ENCODE data around the gene FARSB.
"Not testable (repeated sequence)": the region's sequence is repeated elsewhere in the genome, so short reads cannot be mapped to it uniquely, and the experiment has no call there.

FARSB gene

DNA sequence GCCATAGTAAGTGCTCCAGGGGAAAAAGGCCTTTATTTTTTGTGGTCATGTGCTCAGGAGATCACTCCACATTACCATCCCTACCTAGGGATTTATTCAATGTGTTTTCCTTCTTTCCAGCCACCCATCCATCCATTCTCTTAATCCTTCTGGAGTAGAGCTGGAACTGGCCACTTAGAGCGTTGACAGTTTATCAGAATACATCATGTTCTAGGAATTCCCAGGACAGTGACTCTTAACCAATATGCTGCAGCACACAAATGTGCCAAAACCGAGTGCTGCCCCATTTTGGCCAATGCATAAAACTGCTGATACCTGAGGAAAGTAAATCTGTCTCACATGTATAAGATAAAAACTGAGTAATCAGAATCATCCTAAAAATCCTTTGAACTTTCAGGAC is 63.7 kb downstream of the FARSB start:
- 44% methylated on average over 2 of the region's 2 CpGs for WGBS

DNA sequence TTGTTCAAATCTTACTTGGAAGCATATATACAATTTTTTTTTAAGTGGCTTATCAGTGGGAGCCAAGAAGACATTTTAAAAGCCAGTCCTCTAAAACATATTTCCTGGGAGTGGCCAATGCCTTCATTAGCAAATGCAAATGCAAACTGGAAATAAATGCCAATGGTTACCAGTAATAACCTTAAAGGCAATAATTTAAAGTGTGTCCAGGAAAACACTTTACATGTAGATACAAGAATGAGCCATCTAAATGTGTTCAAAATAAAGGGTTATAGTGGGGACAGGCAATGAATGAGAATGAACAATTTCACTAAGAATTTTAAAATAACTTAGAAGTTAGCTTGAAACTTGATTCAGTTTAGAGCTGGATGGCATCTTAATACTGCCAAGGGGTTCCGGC is 64.2 kb downstream of the FARSB start:
- no peak overlapping the region for H2BK15ac ChIP-seq (ENCODE audit: low read depth, poor library complexity, severe bottlenecking)

More for the DNA sequence above, 63.7 kb downstream of the FARSB start:
- Histone ChIP-seq H2AK5ac (ENCODE audit: low read length, severe bottlenecking) (no peak overlapping the region), H3K23ac (ENCODE audit: low read length in 2 of 2) (no peak overlapping the region), H3K79me1 (replicated peaks; ENCODE audit: low read length, poor library complexity, severe bottlenecking) (peaks cover 4% of the 10 kb centered on the region), H3K36me3 (ENCODE audit: control insufficient read depth in 1 of 2, insufficient read depth in 2 of 2, low read depth in 1 of 2, low read length in 2 of 2) (peaks cover 4 to 39% of the 10 kb centered on the region in 2 experiments), H3K9ac (ENCODE audit: low read length) (no peak overlapping the region), H3K4ac (ENCODE audit: low read depth in 1 of 2, low read length in 2 of 2) (no peak overlapping the region), H3K4me2 (ENCODE audit: low read length, poor library complexity, severe bottlenecking) (no peak overlapping the region), H4K91ac (ENCODE audit: low read length) (no peak overlapping the region), H4K8ac (ENCODE audit: low read length) (no peak overlapping the region), H2BK5ac (ENCODE audit: low read depth, low read length, poor library complexity, severe bottlenecking) (no peak overlapping the region), H3K27me3 (ENCODE audit: control insufficient read depth in 1 of 2, insufficient read depth in 1 of 2, low read length in 2 of 2) (no peaks in the 10 kb centered on the region), H2AFZ (ENCODE audit: low read depth, low read length) (no peak overlapping the region), H2BK120ac (ENCODE audit: low read depth, low read length) (no peak overlapping the region), H3K18ac (ENCODE audit: low read depth in 1 of 2, low read length in 2 of 2) (no peak overlapping the region), H2BK12ac (ENCODE audit: low read length in 2 of 2) (no peak overlapping the region), H3K4me3 (ENCODE audit: insufficient read depth in 1 of 2, low read depth in 1 of 2, low read length in 2 of 2) (no peak overlapping the region), H3K14ac (ENCODE audit: low read length in 2 of 2) (no peak overlapping the region), H3K9me3 (ENCODE audit: control insufficient read depth, low read length) (no peaks in the 10 kb centered on the region), H3K27ac (ENCODE audit: low read length, poor library complexity, severe bottlenecking) (no peak overlapping the region), H2BK15ac (ENCODE audit: low read depth, poor library complexity, severe bottlenecking) (no peak overlapping the region), H3K4me1 (ENCODE audit: control insufficient read depth, insufficient read depth, low read depth, low read length) (no peaks in the 10 kb centered on the region)
- peak; percentile 33 for DNase-seq

GRCh38 chr2:222584589-222584988 is 71.3 kb downstream of the FARSB start:
- H3K9ac ChIP-seq (ENCODE audit: low read length); H3K27ac ChIP-seq (ENCODE audit: low read length, poor library complexity, severe bottlenecking); H3K4me2 ChIP-seq (ENCODE audit: low read length, poor library complexity, severe bottlenecking); H2BK15ac ChIP-seq (ENCODE audit: low read depth, poor library complexity, severe bottlenecking); H3K4me1 ChIP-seq (ENCODE audit: control insufficient read depth, insufficient read depth, low read depth, low read length); H4K8ac ChIP-seq (ENCODE audit: low read length); H2AK5ac ChIP-seq (ENCODE audit: low read length, severe bottlenecking); H3K4me3 ChIP-seq (ENCODE audit: insufficient read depth in 1 of 2, low read depth in 1 of 2, low read length in 2 of 2); H3K27me3 ChIP-seq (ENCODE audit: control insufficient read depth in 1 of 2, insufficient read depth in 1 of 2, low read length in 2 of 2); H2BK5ac ChIP-seq (ENCODE audit: low read depth, low read length, poor library complexity, severe bottlenecking); DNase-seq; H3K18ac ChIP-seq (ENCODE audit: low read depth in 1 of 2, low read length in 2 of 2); H3K14ac ChIP-seq (ENCODE audit: low read length in 2 of 2); H3K79me1 ChIP-seq (replicated peaks; ENCODE audit: low read length, poor library complexity, severe bottlenecking); H2AFZ ChIP-seq (ENCODE audit: low read depth, low read length); H3K4ac ChIP-seq (ENCODE audit: low read depth in 1 of 2, low read length in 2 of 2); H4K91ac ChIP-seq (ENCODE audit: low read length); H2BK12ac ChIP-seq (ENCODE audit: low read length in 2 of 2); H3K9me3 ChIP-seq (ENCODE audit: control insufficient read depth, low read length); H3K23ac ChIP-seq (ENCODE audit: low read length in 2 of 2); H2BK120ac ChIP-seq (ENCODE audit: low read depth, low read length): not testable (repeated sequence)
- H3K36me3 ChIP-seq (ENCODE audit: control insufficient read depth in 1 of 2, insufficient read depth in 2 of 2, low read depth in 1 of 2, low read length in 2 of 2), result peaks cover 9 to 11% of the 10 kb centered on the region in 2 experiments
- WGBS, result 99% methylated on average over 8 of the region's 8 CpGs

More for the DNA sequence above, 64.2 kb downstream of the FARSB start:
- no peak overlapping the region for H3K4me3 ChIP-seq (ENCODE audit: insufficient read depth in 1 of 2, low read depth in 1 of 2, low read length in 2 of 2)
- H2AFZ ChIP-seq (ENCODE audit: low read depth, low read length), result no peak overlapping the region
- H3K36me3 ChIP-seq (ENCODE audit: control insufficient read depth in 1 of 2, insufficient read depth in 2 of 2, low read depth in 1 of 2, low read length in 2 of 2), result peaks cover 4 to 39% of the 10 kb centered on the region in 2 experiments
- H3K4me1 ChIP-seq (ENCODE audit: control insufficient read depth, insufficient read depth, low read depth, low read length), result no peaks in the 10 kb centered on the region
- H2BK12ac ChIP-seq (ENCODE audit: low read length in 2 of 2), result no peak overlapping the region
- H3K4ac ChIP-seq (ENCODE audit: low read depth in 1 of 2, low read length in 2 of 2), result no peak overlapping the region
- peaks cover 4% of the 10 kb centered on the region for H3K79me1 ChIP-seq (replicated peaks; ENCODE audit: low read length, poor library complexity, severe bottlenecking)
- no peak for DNase-seq
- no peak overlapping the region for H3K27ac ChIP-seq (ENCODE audit: low read length, poor library complexity, severe bottlenecking)
- no peak overlapping the region for H4K91ac ChIP-seq (ENCODE audit: low read length)
- no peak overlapping the region for H4K8ac ChIP-seq (ENCODE audit: low read length)
- H3K27me3 ChIP-seq (ENCODE audit: control insufficient read depth in 1 of 2, insufficient read depth in 1 of 2, low read length in 2 of 2), result no peaks in the 10 kb centered on the region
- no peak overlapping the region for H3K23ac ChIP-seq (ENCODE audit: low read length in 2 of 2)
- H3K14ac ChIP-seq (ENCODE audit: low read length in 2 of 2), result no peak overlapping the region
- 95% methylated on average over 1 of the region's 1 CpG for WGBS
- H3K4me2 ChIP-seq (ENCODE audit: low read length, poor library complexity, severe bottlenecking), result no peak overlapping the region
- no peak overlapping the region for H3K18ac ChIP-seq (ENCODE audit: low read depth in 1 of 2, low read length in 2 of 2)
- H2BK120ac ChIP-seq (ENCODE audit: low read depth, low read length), result no peak overlapping the region
- no peak overlapping the region for H2AK5ac ChIP-seq (ENCODE audit: low read length, severe bottlenecking)
- no peaks in the 10 kb centered on the region for H3K9me3 ChIP-seq (ENCODE audit: control insufficient read depth, low read length)
- H3K9ac ChIP-seq (ENCODE audit: low read length), result no peak overlapping the region
- H2BK5ac ChIP-seq (ENCODE audit: low read depth, low read length, poor library complexity, severe bottlenecking), result no peak overlapping the region

DNA sequence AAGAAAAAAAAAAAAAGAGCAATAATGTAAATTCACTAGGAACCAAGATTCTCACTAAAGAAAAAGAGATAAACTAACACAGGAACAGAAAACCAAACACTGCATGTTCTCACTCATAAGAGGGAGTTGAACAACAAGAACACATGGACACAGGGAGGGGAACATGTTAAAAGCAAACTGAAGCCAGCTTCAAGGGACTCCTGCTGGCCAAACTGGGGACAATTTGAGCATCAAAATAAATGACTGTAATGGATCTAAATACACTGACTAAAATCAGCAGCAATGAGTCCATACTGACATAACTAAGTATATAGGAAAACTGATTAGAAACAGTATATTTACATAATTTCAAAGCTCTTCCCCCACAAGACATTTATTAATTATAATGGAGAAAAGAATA is 73.0 kb downstream of the FARSB start:
- no peak overlapping the region for H3K4me3 ChIP-seq (ENCODE audit: insufficient read depth in 1 of 2, low read depth in 1 of 2, low read length in 2 of 2)
- H2BK15ac ChIP-seq (ENCODE audit: low read depth, poor library complexity, severe bottlenecking), result no peak overlapping the region

More for the DNA sequence above, 73.0 kb downstream of the FARSB start:
- no peak overlapping the region for H4K91ac ChIP-seq (ENCODE audit: low read length)
- no peak overlapping the region for H2BK120ac ChIP-seq (ENCODE audit: low read depth, low read length)
- H2BK5ac ChIP-seq (ENCODE audit: low read depth, low read length, poor library complexity, severe bottlenecking), result no peak overlapping the region
- peak; percentile 28 for DNase-seq
- H2AK5ac ChIP-seq (ENCODE audit: low read length, severe bottlenecking), result no peak overlapping the region
- no peak overlapping the region for H4K8ac ChIP-seq (ENCODE audit: low read length)
- H3K18ac ChIP-seq (ENCODE audit: low read depth in 1 of 2, low read length in 2 of 2), result no peak overlapping the region
- no peak overlapping the region for H3K14ac ChIP-seq (ENCODE audit: low read length in 2 of 2)
- H3K4ac ChIP-seq (ENCODE audit: low read depth in 1 of 2, low read length in 2 of 2), result no peak overlapping the region
- H3K9ac ChIP-seq (ENCODE audit: low read length), result no peak overlapping the region
- no peak overlapping the region for H3K4me2 ChIP-seq (ENCODE audit: low read length, poor library complexity, severe bottlenecking)
- no peaks in the 10 kb centered on the region for H3K9me3 ChIP-seq (ENCODE audit: control insufficient read depth, low read length)
- no peak overlapping the region for H3K27ac ChIP-seq (ENCODE audit: low read length, poor library complexity, severe bottlenecking)
- no peak overlapping the region for H3K23ac ChIP-seq (ENCODE audit: low read length in 2 of 2)
- H3K36me3 ChIP-seq (ENCODE audit: control insufficient read depth in 1 of 2, insufficient read depth in 2 of 2, low read depth in 1 of 2, low read length in 2 of 2), result peaks cover 9 to 19% of the 10 kb centered on the region in 2 experiments
- no peak overlapping the region for H2AFZ ChIP-seq (ENCODE audit: low read depth, low read length)
- H3K27me3 ChIP-seq (ENCODE audit: control insufficient read depth in 1 of 2, insufficient read depth in 1 of 2, low read length in 2 of 2), result no peaks in the 10 kb centered on the region
- H3K4me1 ChIP-seq (ENCODE audit: control insufficient read depth, insufficient read depth, low read depth, low read length), result no peaks in the 10 kb centered on the region
- H2BK12ac ChIP-seq (ENCODE audit: low read length in 2 of 2), result no peak overlapping the region
- H3K79me1 ChIP-seq (replicated peaks; ENCODE audit: low read length, poor library complexity, severe bottlenecking), result peaks cover 7% of the 10 kb centered on the region
